GM13976 (cell line): Measurements from ENCODE around the gene MAEA.
"Not testable (repeated sequence)": the region's sequence is repeated elsewhere in the genome, so short reads cannot be mapped to it uniquely, and the experiment has no call there.

Experiments
- DNase-seq: peaks from one replicate; pipeline ENCODE4 v3.0.0; 2012; ENCODE audit warnings: low spot score
- in situ Hi-C: fragments of 300-500 bp; cut with MboI; formaldehyde crosslinking; loops from one replicate; pipeline ENCODE4 v1.12.0; 2022; ENCODE audit warnings: low sequenced_read_pairs, mixed read lengths, inconsistent platforms; ENCODE audit not compliant: unreplicated experiment
- TF ChIP-seq, protein P1 (sequence below): IDR thresholded peaks from 2 replicates; pipeline ENCODE4 v1.5.1; 2012; ENCODE audit warnings: borderline replicate concordance, mild to moderate bottlenecking; ENCODE audit not compliant: insufficient read depth; ENCODE audit errors: extremely low read depth, missing control alignments, control extremely low read depth

MAEA gene

DNA sequence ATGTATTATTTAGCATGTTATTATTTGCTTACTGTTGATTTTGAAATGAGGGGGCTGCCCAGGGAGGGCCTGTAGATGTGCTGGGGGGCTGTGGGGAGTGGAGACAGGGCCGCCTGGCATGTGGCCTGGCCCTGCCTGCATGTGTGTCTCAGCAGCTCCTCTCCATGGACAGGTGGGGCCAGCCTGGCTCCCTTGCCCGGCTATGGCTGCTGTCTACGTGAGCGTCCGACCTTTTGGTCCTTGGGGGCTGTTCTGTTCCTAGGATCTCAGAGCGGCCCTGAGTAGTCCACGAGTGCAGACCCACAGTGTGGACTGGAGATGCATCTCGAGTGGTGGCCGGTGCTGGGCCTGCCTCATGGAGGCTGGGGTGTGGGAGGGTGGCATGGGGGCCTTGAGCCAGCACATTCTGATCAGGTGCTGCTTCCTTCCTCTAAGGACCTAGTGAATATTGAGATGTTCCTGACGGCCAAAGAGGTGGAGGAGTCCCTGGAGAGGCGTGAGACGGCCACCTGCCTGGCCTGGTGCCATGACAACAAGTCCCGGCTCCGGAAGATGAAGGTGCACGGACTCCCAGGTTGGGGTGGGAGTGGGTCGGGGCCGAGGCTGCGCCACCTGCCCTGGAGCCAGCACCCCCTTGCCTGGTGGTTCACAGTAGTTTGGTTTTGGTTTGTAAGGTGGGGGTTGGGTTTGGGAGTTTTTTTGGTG, 32.4 kb downstream of the MAEA start:
- in situ Hi-C loops, result no loop called here
- TF ChIP-seq, protein P1, sequence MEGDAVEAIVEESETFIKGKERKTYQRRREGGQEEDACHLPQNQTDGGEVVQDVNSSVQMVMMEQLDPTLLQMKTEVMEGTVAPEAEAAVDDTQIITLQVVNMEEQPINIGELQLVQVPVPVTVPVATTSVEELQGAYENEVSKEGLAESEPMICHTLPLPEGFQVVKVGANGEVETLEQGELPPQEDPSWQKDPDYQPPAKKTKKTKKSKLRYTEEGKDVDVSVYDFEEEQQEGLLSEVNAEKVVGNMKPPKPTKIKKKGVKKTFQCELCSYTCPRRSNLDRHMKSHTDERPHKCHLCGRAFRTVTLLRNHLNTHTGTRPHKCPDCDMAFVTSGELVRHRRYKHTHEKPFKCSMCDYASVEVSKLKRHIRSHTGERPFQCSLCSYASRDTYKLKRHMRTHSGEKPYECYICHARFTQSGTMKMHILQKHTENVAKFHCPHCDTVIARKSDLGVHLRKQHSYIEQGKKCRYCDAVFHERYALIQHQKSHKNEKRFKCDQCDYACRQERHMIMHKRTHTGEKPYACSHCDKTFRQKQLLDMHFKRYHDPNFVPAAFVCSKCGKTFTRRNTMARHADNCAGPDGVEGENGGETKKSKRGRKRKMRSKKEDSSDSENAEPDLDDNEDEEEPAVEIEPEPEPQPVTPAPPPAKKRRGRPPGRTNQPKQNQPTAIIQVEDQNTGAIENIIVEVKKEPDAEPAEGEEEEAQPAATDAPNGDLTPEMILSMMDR, result no peak

DNA sequence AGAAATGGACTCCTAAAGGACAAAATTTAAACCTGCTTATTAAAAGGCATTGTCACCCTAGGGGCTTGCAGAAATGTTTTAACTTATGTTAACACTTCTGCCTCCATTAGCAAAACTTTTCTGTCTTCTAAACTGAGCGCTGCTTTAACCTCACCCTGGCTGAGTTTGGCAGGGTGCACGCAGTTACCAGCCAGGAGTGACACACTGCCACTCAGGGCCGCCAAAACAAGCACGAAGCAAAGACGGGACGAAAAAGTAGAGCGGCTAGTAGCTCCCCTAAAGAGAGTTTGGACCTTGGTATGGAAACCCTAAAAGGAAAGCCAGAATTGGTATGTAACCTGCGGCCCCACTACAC, 33.6 kb downstream of the MAEA start:
- no peak for DNase-seq
- in situ Hi-C loops, result no loop called here
- TF ChIP-seq, protein P1, result no peak

More for the DNA sequence above, 32.4 kb downstream of the MAEA start:
- DNase-seq, result no peak

DNA sequence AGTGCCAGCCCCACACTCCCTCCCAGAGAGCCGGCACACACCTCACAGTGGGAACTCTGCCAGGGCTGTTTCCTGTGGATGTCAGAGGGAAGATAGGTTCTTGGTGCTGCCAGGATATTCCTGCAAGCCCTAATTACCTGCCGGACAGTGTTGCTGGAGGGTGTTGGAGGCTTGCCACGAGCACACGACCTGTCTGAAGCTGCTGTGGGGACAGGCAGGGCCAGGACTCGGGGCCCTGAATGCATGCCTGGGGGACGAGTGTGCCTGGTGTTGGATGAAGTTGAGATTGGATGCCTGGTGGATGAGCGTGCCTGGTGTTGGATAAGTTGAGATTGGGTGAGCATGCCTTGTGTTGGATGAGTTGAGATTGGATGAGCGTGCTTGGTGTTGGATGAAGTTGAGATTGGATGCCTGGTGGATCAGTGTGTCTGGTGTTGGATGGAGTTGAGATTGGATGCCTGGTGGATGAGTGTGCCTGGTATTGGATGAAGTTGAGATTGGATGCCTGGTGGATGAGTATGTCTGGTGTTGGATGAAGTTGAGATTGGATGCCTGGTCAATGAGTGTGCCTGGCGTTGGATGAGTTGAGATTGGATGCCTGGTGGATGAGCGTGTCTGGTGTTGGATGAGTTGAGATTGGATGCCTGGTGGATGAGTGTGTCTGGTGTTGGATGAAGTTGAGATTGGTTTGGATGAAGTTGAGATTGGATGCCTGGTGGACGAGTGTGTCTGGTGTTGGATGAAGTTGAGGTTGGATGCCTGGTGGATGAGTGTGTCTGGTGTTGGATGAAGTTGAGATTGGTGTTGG, 34.1 kb downstream of the MAEA start:
- in situ Hi-C loops, result no loop called here
- DNase-seq, result no peak
- TF ChIP-seq, protein P1, result no peak

DNA sequence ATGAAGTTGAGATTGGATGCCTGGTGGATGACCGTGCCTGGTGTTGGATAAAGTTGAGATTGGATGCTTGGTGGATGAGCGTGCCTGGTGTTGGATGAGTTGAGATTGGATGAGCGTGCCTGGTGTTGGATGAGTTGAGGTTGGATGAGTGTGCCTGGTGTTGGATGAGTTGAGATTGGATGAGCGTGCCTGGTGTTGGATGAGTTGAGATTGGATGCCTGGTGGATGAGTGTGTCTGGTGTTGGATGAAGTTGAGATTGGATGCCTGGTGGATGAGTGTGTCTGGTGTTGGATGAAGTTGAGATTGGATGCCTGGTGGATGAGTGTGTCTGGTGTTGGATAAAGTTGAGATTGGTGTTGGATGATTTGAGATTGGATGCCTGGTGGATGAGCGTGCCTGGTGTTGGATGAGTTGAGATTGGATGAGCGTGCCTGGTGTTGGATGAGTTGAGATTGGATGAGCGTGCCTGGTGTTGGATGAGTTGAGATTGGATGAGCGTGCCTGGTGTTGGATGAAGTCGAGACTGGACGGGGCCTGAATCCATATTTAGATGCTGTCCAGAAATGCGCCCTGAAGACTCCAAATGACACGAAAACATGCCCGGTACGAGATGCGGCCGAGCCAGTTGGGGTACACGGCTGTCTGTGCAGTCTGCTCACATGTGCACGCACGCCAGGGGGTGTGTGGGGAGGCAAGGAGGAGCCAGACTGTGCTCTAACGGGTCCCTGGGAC, 34.9 kb downstream of the MAEA start:
- DNase-seq, in situ Hi-C loops: not testable (repeated sequence)

DNA sequence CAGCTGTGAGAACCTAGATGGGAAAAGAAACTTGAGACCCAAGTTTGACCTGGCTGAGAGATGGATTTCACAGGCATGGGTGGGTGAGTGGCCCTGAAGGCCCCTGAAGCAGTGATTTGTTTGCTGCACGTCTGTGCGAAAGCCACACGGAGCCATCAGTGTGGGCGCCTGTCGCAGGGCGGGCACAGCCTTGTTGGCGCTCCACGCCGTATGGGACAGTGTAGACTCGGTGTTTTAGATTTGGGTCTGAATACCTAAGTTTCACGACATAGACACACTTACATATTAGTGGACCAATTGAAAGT, 35.4 kb downstream of the MAEA start:
- in situ Hi-C loops, result no loop called here
- DNase-seq, result no peak
- TF ChIP-seq, protein P1, result no peak

DNA sequence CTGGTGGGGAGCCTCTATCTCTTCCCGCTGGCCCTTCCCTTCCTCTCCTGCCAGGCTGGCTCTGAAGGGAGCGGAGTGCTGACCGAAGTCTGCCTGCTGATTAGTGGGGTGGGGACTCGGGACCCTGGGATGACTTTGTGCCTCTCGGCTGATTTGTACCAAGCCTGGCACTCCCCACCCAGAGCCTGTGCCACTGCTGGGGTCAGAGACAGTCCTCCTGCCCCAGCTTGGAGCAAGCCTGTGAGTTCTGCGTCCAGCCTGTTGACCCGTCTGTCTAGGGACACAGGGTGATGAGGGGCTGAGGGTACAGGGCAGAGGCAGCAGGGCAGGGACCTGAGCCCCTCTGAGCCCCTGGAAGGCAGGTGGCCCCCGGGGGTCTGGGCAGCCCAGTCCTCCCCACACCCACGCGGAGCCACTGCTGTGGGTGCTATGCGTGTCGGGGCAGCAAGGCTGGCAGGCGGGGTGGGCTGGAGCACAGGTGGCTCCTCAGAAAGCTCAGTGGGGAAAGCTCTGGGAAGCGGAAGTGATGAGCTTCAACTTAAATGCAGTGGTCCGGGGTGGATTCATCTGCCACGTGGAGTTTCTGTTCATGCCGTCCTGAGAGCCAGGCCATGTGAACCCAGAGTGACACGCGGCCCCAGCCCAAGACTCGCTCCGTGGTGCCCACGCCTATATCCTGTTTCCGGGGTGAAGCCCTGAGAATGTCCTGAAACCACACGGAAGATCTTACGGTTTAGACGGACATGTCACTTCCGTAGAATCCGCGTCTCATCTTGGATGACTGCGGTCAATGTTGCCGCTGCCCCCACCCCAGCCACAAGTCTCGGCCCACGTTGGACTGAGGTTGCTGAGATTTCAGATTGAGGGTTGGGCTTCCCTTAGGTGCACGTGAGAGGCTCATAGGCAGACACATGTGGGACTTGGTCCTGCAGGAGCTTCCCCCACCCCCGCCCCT, 36.3 kb downstream of the MAEA start:
- in situ Hi-C loops, result no loop called here
- TF ChIP-seq, protein P1, result no peak
- no peak for DNase-seq
